GM19455 (cell line): ENCODE results near the gene ADGRL1.

ENCODE experiments used
- ATAC-seq: cut with Tn5 transposase; IDR thresholded peaks from one replicate; pipeline ENCODE4 v1.9.1; 2021; ENCODE audit not compliant: unreplicated experiment

Gene ADGRL1

DNA sequence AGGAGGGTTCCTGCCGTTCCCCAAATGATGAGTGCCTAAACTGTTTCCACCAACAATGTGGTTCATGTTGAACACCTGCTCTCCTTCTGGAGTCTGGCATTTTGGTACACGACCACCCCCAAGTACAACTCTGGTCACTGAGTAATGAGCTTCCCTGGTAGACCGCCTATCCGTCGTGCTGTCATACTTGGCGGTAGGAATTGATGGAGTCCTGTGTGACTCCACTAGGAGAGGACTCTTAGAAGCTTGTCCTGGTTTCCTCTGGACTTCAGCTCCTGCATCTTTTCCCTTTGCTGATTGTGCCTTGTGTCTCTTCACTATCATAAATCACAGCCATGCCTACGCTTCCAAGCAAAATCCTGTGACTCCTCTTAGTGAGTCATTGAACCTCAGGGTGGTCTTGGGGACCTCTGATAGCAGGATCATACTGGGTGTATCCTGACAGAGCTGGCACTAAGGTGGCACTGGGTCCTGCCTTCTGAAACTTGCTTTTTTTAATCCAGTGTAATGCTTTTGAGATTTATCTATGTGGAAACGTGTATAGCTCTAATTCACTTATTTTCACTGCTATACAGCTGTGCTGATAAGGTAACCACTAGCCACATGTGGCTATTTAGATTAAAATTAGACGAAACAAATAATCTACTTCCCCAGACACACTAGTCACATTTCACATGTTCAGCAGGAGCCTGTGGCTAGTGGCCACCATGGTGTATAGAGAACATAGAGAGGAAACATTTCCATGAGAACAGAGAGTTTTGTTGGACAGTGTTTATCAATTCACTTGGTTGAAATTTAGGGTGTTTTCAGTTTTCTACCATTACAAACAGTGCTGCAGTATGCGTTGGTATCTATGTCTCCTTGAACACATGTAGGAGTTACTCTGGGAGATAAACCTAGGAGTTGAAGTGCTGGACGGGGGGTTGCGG lies 63.4 kb downstream of the ADGRL1 start:
- ATAC-seq: no peak

DNA sequence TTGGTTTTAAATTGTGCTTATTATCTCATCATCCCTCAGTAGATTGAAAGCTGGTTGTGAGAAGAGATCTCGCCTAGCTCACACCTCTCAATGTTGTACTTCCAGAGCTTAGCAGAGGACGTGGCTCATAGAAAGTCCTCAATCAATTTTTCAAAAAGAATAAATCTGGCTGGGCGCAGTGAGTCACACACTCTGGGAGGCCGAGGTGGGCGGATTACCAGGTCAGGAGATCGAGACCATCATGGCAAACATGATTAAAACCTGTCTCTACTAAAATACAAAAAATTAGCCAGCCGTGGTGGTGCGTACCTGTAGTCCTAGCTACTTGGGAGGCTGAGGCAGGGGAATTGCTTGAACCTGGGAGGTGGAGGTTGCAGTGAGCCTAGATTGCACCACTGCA lies 64.9 kb downstream of the ADGRL1 start:
- ATAC-seq: no peak

DNA sequence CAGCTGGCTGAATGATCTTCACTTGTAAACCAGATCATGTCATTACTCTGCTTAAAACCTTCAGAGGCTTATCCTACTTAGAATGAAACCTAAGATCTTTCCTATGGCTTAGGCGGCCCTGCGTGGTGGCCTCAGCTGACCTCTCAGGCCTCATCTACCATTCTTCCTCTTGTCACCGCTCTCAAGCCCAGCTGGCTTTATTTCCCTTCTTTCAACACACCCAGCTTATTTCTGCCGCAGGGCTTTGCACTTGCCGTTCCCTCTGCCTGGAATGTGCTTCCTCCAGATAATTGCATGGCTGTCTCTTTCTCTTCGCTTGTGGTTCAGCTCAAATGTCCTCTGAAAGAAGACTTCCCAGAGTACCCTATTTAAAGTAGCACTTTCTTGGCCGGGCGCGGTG lies 66.0 kb downstream of the ADGRL1 start:
- no peak for ATAC-seq

DNA sequence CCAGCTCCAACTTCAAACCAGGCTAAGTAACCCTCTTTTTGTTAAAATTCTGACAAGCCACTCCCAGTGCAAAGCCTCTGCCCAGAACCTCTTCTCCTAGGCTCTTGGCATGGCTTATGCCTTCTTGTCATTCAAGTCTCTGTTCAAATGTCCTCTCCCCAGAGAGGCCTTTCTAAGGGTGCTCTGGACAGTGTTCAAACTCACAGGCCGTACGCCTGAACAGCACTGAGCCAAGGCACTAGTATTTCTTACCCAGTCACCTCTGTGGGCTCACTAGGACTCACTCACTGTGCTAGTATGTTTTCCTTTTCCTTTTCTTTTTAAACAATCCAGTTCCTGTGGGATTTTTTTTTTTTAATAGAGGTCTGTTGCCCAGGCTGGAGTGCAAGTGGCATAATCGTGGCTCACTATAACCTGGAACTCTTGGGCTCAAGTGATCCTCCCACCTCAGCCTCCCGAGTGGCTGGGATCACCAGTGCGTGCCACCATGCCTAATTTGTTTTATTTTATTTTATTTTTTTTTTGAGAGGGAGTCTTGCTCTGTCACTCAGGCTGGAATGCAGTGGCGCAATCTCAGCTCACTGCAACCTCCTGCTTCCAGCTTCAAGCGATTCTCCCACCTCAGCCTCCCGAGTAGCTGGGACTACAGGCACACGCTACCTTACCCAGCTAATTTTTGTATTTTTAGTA lies 67.2 kb downstream of the ADGRL1 start:
- ATAC-seq: no peak

DNA sequence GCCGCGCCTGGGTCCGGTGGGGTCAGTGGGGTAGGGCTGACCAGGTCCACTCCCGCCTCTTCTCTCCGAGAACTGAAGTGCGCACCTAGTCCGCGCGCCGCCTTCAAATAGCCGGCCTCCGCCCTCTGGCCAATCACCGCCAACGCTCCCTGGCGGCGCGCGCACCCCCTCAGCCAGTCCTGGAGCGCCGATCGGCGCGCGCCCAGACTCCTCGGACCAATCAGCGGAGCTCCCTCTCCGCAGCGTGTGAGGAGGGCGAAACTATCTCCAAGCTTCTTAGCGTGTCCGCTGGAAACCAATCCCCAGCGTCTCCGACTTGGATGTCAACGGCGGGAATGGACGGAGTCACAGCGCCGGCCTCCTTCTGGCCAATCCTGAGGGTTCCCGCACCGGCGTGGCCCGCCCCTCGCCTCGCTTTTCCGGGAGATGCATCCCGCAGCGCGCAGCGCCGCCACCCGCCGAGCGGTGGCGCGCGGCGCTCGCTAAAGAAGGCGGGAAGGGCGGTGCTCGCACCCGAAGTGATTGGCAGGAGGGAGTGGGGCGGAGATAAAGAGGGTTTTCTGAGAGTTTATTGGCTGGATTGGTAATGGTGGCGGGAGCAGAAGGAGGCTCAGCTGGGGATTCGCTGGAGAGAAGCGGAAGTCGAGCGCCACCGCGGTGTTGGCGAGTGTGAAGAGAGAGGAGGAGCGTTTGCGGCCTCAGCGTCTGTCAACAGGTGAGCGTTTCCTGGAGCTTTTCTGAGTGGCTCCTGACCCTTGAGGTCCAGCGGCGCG lies 69.3 kb downstream of the ADGRL1 start, which contains the start of gene ASF1B:
Gene ASF1B (minus strand): TSS at position 81 of the 773 bp plus-strand sequence. CDS start 133 bp downstream, outside the sequence.
- ATAC-seq: peak; percentile 80

DNA sequence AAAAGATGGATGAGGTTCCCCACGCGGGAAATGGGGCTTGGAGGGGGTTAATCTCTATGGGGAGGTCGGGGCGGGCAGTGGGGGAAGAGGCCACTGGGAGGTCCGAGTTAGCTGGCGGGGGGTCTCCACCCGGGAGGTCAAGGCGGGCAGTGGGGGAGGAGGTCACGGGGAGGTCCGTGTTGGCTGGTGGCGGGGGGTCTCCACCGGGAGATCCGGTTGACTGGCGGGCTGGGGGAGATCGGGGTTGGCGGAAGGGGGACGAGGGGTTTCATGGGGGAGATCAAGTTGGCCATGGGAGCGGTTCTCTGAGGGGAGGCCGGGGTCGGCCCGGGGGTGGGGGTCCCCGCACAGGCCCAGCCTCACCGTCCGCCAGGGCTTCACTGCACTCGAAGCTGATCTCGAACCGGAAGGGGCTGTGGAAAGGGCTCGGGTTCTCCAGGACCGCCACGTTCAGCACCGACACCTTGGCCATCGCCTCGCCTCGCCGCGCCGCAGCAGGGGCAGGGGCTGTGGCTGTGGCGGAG lies 69.9 kb downstream of the ADGRL1 start:
- no peak for ATAC-seq

DNA sequence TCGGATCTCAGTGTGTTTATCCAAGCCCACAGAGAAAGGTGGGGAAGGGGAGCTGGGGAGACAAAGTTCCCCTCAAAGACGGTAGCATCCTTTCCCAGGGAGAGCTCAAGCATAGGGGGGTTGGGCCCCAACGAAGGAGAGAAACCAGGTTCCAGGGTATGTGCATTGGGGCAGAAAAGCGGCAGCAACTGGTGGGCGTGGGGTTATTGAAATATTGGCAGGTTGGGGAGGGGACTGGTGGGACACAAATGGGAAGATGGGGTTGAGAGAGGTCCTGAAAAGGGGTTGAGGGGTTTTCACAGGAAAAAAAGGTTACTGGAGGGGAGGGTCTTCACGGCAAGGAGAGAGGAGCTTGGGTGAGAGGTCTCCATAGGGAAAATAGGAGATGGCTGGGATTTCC lies 70.6 kb downstream of the ADGRL1 start:
- no peak for ATAC-seq

DNA sequence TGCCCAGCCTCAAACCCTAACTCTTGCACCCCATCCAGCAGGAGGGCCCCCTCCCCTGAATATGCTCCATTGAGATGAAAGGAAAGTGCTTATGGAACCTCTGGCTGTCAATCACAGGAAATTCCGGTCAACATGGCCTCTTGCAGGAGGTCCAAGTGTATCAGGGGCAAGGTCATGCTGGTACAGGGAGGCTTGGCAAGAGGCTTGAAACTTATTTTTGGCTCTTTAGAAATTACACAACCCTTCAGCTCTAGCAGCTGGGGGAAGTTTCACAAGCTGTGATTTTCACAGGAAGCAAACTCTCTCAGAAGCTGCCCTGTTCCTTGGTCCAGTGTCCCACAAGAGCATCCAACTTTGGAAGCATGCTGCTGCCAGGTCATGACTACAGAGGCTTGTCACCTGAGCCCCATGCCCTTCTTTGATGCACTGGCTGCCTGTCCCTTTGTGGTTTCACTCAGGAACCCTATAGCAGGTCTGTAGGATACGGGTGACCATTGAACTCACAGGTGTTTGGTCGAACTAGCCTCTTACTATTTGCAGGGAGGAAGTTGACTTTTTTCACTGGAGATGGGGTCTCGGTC lies 78.0 kb downstream of the ADGRL1 start:
- no peak for ATAC-seq

DNA sequence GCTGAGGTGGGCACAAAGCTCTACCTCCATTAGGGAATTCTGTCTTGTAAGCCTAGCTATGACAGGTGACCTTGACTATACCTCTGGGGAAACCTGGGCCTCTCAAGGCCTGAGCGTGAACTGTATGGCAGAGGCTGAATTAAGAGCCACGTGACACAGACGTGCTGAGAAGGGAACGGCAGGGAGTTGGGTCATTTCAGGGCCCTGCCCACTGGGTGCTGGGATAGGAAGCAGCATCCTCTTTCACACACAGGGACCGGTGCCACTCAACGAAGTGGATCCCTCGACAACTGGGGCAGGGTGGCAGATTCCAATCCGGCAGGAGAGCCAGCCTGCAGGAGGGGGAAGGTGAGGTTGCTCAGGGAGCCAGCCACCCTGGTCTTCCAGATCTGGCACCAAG lies 78.8 kb downstream of the ADGRL1 start:
- no peak for ATAC-seq

DNA sequence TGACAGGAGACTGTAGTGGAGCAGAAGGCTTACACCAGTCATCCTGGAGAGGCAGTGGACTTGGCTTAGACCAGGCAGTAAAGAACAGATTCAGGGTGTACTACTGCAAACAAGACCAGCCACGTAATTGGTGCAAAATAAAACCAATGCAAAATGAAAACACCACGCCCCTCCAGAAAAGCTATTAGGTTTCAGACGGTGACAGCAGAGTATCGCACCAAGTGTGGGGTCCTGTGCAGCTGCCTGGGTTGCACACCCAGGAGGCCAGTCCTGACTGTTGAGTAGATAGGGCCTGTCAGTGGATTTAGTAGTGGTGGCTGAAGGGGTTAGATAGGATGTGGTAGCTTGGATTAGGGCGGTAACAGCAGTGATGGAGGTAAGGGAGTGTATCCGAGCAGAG lies 83.0 kb downstream of the ADGRL1 start:
- ATAC-seq: no peak

DNA sequence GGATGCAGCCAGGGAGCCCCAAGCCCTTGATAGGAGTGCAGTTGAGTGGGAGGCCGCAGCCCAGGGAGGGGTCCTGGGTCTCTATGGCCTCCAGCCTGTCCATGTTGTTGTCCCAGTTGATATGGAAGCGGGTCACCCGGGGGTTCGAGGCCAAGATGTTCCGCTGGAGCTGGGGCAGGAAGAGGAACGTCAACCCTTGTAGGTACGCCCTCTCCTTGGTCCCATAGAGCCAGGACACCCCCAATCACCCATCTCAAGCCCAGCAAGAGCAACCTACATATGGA lies 85.5 kb downstream of the ADGRL1 start:
- ATAC-seq: no peak

DNA sequence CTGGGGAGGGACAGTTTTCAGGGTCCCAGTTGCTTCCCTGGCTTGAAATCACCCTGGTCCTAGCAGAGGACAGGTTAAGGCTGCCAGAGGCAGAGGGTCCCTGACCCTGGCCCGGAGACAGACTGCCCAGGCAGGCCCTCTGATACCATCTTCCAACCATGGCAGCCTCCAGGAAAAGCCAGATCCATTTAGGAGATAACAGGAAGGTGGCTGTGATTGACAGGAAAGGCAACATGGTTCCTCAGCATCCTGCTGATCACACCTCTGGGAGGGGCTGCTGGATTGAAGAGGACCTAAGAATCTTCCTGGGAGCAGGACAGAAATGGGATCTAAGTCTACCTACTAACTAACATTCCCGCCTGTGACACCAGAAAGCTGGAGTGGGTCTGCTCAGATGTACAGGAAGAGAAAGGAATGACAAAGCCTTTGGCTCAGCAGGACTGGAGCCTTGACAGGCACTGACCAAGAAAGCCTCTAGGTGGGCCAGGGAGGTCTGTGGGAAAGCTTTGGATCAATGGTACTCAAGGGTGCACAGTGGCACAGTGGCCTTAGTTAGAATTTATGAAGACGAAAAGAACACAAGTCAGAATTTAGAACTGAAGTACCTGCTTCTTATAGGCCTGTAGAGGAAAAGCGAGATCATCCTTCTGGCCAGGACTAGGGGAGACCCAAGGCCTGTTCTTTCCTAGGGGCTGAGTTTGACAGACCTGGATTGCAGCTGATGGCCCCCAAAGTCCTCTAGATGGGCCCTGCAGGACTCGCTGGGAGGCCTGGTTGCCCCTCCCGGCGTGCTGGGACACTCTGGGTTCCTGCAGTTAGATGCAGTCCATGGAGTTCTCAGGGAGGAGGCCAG lies 86.1 kb downstream of the ADGRL1 start:
- no peak for ATAC-seq

DNA sequence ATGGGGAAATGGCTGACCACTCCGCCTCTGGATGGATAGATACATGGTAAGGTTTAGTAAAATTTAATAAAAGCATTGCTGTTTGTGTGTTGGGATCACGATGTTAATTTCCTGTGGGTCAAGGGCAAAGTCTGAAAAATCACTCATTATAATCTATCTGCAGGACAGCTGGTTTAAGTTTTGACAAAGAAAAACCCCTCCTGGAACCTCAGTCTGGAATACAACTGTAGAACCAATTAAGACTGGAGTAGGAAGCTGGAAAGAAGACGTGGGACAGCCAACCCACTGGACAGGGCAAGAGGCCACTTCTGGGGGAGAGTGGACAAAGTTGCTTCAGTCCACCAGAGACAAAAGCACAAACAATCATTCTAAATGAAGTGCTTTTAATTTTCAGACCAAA lies 86.8 kb downstream of the ADGRL1 start:
- no peak for ATAC-seq

DNA sequence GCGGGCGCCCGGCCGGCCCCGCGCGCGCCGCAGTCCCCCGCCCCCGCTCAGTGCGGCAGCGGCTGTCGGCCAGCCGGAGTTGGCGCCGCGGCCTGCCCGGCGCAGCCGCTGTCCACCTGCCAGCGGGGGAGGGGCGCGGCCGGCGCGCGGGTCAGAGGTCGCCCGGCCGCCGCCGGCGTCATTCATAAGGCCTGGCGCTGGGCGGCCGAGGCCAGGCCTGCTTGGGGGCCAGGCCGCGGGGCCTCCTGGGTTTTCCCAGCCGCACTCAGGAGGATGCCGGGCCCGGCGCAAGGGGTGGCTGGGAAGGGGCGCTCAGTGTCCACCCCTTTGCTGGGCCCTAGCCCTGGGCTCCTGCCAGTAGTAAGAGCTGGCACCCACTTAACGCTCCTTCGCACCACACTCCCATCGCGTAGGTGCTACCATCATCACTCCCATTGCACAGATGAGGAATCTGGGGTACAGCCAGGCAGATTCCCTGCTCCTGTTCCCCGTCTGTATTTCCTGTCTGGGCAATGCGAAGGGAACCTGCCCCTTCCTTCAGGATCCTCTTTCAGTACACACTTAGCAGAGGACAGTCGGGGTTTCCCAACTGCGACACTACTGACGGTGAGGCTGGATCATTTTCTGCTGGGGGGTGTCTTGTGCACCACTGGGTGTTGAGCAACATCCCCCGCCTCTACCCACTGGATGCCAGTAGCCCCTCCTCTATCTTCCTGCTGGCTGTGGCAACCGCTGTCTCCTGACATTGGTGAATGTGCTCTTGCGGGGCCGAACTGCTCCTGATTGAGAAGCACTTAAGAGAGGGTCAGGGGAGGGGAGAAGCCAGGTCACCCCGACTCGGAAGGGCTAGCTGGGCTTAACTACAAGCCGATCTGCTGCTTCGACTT lies 87.6 kb downstream of the ADGRL1 start:
- no peak for ATAC-seq

DNA sequence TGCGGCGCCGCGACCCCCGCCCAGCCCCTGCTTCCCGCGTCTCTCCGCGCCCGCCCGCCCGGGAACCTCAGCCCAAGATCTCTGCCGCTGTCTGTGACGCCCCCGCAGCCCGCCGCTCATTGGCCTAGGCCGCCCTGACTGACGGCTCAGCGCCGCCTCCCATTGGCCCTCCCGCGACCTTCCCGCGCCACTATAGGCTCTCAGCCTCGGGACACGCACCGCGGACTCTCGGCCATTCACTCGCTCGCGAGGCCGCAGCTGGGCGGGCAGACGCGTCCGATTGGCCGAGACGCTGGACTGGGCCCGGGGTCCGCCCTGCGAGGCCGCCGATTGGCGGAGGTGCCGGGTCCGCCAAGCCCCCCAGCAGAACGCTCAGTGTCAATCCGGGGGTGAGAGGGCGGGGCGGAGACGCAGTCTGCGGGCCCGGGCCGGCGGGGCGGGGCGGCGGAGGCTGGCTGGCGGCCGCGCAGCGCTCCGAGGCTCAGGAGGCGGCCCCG lies 88.3 kb downstream of the ADGRL1 start, which contains the start of gene PRKACA:
Gene PRKACA (minus strand): TSS at position 95 of the 497 bp plus-strand sequence. CDS start 215 bp downstream, outside the sequence.
- peak; percentile 84 for ATAC-seq

DNA sequence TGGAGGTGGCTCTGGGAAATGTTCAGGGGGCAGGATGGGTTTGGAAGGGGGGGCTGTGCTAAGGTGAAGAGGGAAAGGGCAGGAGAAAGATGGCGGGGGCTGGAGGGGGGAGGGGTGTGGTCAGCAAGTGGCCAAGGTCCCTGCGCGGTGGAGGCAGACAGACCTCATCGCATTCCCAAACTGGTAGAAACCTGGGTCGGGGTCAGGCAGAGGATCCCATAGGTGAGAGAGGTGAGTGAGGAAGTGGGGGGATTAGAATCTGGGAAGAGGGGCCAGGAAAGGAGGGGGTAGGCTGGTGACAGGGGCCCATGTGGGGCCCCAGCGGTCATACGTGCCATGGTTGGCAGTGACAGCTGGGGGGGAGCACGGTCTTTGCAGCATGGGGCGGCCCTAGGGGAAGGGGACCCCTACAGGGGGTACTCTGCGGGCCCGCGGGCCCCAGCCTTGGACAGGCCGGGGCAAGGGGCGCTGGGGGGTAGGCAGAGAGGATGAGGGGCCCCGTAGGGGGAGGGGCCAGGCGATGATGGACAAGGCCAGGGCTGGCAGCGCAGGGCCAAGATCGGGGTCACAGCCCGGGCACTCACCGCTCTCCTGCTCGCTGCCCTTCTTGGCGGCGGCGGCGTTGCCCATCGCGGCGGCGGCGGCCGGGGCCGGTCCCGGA lies 88.9 kb downstream of the ADGRL1 start:
- ATAC-seq: peak; percentile 9

DNA sequence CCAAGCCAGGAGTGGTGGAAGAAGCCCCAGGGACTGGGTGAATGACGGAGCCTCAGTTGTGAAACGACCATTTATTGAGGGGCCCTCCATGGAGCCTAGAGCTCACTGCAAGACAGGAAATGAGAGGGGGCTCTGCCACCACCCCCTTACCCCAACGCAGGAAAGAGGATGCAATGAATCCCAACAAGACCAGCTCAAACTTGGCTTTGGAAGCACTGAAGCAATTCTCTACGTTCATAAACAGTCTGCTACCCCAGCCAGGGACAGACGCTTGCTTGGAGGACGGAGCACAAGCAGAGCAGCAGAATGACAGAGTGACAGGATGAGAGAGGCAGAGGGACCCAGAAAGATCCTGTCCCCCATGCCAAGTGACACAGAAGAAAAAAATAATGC lies 89.4 kb downstream of the ADGRL1 start:
- ATAC-seq: no peak

DNA sequence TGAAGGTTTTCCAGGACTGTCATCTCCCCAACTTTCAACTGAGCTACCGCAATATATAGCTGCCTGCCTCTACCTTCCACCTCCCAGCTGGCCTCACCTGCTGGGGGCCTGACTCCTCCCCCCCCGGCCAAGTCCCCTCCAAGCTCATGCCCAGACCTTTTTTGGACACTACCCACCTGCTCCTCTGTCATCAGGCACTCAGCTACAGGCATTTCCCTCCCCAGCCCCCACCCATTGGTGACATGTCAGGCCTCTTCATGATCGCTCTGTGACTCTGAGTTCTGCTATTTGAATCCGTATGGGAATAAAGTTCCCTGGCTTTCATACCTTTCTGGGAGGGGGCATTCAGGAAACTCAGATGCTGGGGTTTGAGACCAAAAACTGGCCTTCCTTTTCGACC lies 90.2 kb downstream of the ADGRL1 start:
- ATAC-seq: no peak
